ENCODE data around the gene GLG1. TPM values are rescaled to one million over a fixed set of nuclear protein-coding genes. Genes with fewer than 3 reads are reported as not detected.

Gene GLG1
- total and polyA plus RNA-seq, 2 donors (not counting 3 experiments of a cell fraction or from before 2014, with no cell fraction given): 86.3 to 165 TPM

- Histone ChIP-seq H3K27me3 (ENCODE audit: control insufficient read depth in 2 of 2, insufficient read depth in 2 of 2, low read length in 2 of 2) (no peaks in the 10 kb centered on the region), H2AFZ (ENCODE audit: low read depth, low read length) (no peak overlapping the region), H3K9ac (replicated peaks; ENCODE audit: extremely low read depth, insufficient read depth, low read length) (no peak overlapping the region), H3K4me2 (ENCODE audit: insufficient read depth, low read length) (no peak overlapping the region), H3K27ac (ENCODE audit: insufficient read depth, low read depth, low read length) (no peak overlapping the region), H3K36me3 (ENCODE audit: control insufficient read depth in 2 of 2, extremely low read depth in 1 of 2, insufficient read depth in 2 of 2, low read length in 2 of 2) (peaks cover 28 to 34% of the 10 kb centered on the region in 2 experiments), H3K4me1 (ENCODE audit: control insufficient read depth, extremely low read depth, insufficient read depth, low read length) (peaks cover 6% of the 10 kb centered on the region), H3K4me3 (replicated peaks in 1 of 3; ENCODE audit: insufficient read depth in 1 of 3, low read depth in 1 of 3, low read length in 3 of 3) (no peak overlapping the region), H4K20me1 (replicated peaks; ENCODE audit: control insufficient read depth, extremely low read depth, insufficient read depth, low read length) (no peaks in the 10 kb centered on the region), H3K9me3 (replicated peaks; ENCODE audit: control insufficient read depth, insufficient read depth, low read length) (no peaks in the 10 kb centered on the region), H3K79me2 (ENCODE audit: control insufficient read depth, insufficient read depth, low read length) (no peaks in the 10 kb centered on the region), H3K9me1 (replicated peaks; ENCODE audit: control insufficient read depth, extremely low read depth, insufficient read depth, low read length) (no peaks in the 10 kb centered on the region)
- FAIRE-seq (peak; percentile 52), DNase-seq (ENCODE audit: low read depth, low spot score) (peak; percentile 31)
- ChIA-PET CTCF (interaction anchor here (1.2 to 1.6 kb wide), 3 partner anchors 11 to 156 kb away, joined by 3 to 7 read pairs (median 4); no protein-coding TSS in a partner anchor), POLR2A (interaction anchor here (0.6 kb wide), 1 partner anchor 425 kb away, joined by 4 read pairs; no protein-coding TSS in a partner anchor)
- no peak for TF ChIP-seq FOS (IDR thresholded peaks at IDR 0.05; ENCODE audit: borderline replicate concordance, insufficient read depth, low read length)
- dilution Hi-C loops (cut with MboI; ENCODE audit: extremely low pct_ligation_motif_present, low sequenced_read_pairs) (no loop called here), intact Hi-C loops (cut with micrococcal nuclease) (no loop called here)
- BruUV-seq (replicated peaks): no TSS peak
These were observed 140.8 kb downstream of the GLG1 start for GRCh38 chr16:74465851-74466685.

- BruUV-seq (replicated peaks): no TSS peak
- no peak overlapping the region for H3K27ac ChIP-seq (ENCODE audit: insufficient read depth, low read depth, low read length)
- H3K27me3 ChIP-seq (ENCODE audit: control insufficient read depth in 2 of 2, insufficient read depth in 2 of 2, low read length in 2 of 2): no peaks in the 10 kb centered on the region
- no peaks in the 10 kb centered on the region for H3K9me3 ChIP-seq (replicated peaks; ENCODE audit: control insufficient read depth, insufficient read depth, low read length)
- ChIA-PET CTCF (interaction anchor here (0.6 to 1.6 kb wide), 5 partner anchors 10 to 186 kb away, joined by 3 to 7 read pairs (median 3); no protein-coding TSS in a partner anchor), POLR2A (interaction anchor here (0.6 kb wide), 1 partner anchor 425 kb away, joined by 4 read pairs; no protein-coding TSS in a partner anchor)
- H3K4me2 ChIP-seq (ENCODE audit: insufficient read depth, low read length): no peak overlapping the region
- no peak for TF ChIP-seq FOS (IDR thresholded peaks at IDR 0.05; ENCODE audit: borderline replicate concordance, insufficient read depth, low read length)
- TF ChIP-seq, protein P1, sequence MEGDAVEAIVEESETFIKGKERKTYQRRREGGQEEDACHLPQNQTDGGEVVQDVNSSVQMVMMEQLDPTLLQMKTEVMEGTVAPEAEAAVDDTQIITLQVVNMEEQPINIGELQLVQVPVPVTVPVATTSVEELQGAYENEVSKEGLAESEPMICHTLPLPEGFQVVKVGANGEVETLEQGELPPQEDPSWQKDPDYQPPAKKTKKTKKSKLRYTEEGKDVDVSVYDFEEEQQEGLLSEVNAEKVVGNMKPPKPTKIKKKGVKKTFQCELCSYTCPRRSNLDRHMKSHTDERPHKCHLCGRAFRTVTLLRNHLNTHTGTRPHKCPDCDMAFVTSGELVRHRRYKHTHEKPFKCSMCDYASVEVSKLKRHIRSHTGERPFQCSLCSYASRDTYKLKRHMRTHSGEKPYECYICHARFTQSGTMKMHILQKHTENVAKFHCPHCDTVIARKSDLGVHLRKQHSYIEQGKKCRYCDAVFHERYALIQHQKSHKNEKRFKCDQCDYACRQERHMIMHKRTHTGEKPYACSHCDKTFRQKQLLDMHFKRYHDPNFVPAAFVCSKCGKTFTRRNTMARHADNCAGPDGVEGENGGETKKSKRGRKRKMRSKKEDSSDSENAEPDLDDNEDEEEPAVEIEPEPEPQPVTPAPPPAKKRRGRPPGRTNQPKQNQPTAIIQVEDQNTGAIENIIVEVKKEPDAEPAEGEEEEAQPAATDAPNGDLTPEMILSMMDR (IDR thresholded peaks at IDR 0.05; ENCODE audit: extremely low read depth in 1 of 2, insufficient read depth in 1 of 2, low read depth in 1 of 2, low read length in 2 of 2): no peak
- TF ChIP-seq POLR2A (IDR thresholded peaks at IDR 0.05; ENCODE audit: low read depth, low read length): no peak
- H3K4me1 ChIP-seq (ENCODE audit: control insufficient read depth, extremely low read depth, insufficient read depth, low read length): peaks cover 6% of the 10 kb centered on the region
- no peaks in the 10 kb centered on the region for H3K79me2 ChIP-seq (ENCODE audit: control insufficient read depth, insufficient read depth, low read length)
- no peaks in the 10 kb centered on the region for H4K20me1 ChIP-seq (replicated peaks; ENCODE audit: control insufficient read depth, extremely low read depth, insufficient read depth, low read length)
- intact Hi-C loops (cut with micrococcal nuclease): no loop called here
- no peak overlapping the region for H3K4me3 ChIP-seq (replicated peaks in 1 of 3; ENCODE audit: insufficient read depth in 1 of 3, low read depth in 1 of 3, low read length in 3 of 3)
- H3K9me1 ChIP-seq (replicated peaks; ENCODE audit: control insufficient read depth, extremely low read depth, insufficient read depth, low read length): no peaks in the 10 kb centered on the region
- FAIRE-seq (no peak), DNase-seq (ENCODE audit: low read depth, low spot score) (no peak)
- peaks cover 26 to 36% of the 10 kb centered on the region in 2 experiments for H3K36me3 ChIP-seq (ENCODE audit: control insufficient read depth in 2 of 2, extremely low read depth in 1 of 2, insufficient read depth in 2 of 2, low read length in 2 of 2)
- dilution Hi-C loops (cut with MboI; ENCODE audit: extremely low pct_ligation_motif_present, low sequenced_read_pairs): no loop called here
- H3K9ac ChIP-seq (replicated peaks; ENCODE audit: extremely low read depth, insufficient read depth, low read length): no peak overlapping the region
- H2AFZ ChIP-seq (ENCODE audit: low read depth, low read length): no peak overlapping the region
These were observed 141.6 kb downstream of the GLG1 start for GRCh38 chr16:74465281-74465680.

Measured in endothelial cell of umbilical vein (primary cell).